ENCODE data around the gene SLC2A11. TPM values are rescaled to one million over a fixed set of nuclear protein-coding genes. Genes with fewer than 3 reads are reported as not detected.
A peak's percentile ranks its signal among the peaks of the same experiment; 100 is the strongest.

Gene SLC2A11
- polyA plus RNA-seq (2013): 13.0 and 13.3 TPM in 2 replicates

DNA sequence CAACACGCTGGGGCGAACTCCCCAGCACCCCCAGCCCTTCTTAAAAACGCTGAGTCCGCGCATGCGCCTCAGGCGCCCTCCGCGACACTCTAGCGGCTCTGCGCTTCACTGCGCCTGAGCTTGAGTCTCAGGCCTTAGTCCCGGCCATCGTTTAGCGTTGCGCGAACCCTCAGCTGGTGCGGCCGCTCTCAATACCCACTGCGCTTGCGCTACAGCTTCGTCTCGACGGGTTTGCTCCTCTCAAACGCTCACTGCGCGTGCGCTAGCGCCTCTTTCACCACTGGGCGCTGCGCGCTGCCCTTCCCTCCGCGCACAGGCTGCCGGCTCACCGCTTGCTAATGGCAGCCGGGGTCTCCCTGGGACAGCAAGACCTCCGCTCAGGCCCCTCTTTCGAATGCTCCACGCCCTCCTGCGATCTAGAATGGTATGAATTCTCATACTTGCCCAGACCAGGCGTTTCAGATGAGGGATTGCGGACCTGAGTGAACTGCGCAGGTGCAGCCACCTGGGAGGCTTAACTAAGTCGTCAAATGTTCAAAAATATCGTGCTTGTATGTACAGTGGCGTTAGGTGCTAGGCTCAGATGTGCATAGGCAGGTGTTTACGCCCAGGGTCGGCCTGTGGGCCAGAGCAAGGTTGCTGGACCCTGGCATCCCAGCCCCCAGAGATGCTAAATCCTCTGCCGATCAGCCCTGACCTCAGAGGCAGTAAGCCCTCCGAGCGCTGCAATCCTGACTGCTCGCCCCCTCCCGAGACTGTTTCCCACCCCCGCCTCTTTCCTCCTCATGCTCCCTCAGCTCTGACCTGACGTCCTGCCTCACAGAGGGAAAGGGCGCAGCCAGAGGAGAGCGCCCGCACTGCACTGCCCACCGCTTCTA is at the start of gene SLC2A11:
Gene SLC2A11, plus strand, starts transcription at position 270 of the 878 bp plus-strand sequence. Its CDS starts 125 bp downstream, at position 395.
- H4K12ac ChIP-seq (ENCODE audit: low read depth, low read length): peak within 1 kb of the TSS; percentile 91
- no peak within 1 kb of the TSS for H3K23ac ChIP-seq (ENCODE audit: low read length)
- H2BK12ac ChIP-seq (ENCODE audit: low read length): peak within 1 kb of the TSS; percentile 16
- H3K9ac ChIP-seq (ENCODE audit: low read length): peak within 1 kb of the TSS; percentile 81
- H3K79me2 ChIP-seq (ENCODE audit: control insufficient read depth, insufficient read depth, low read length, poor library complexity): peaks cover 3% of the 10 kb centered on the region
- H2BK120ac ChIP-seq (ENCODE audit: insufficient read depth, low read length, poor library complexity): peak within 1 kb of the TSS; percentile 61
- H3K27me3 ChIP-seq (ENCODE audit: insufficient read depth, low read length): no peaks in the 10 kb centered on the region
- H3K79me1 ChIP-seq (ENCODE audit: low read length): peaks cover 9% of the 10 kb centered on the region
- H4K91ac ChIP-seq (ENCODE audit: low read depth, low read length): peak within 1 kb of the TSS; percentile 73
- H4K8ac ChIP-seq (ENCODE audit: low read depth, low read length): peak within 1 kb of the TSS; percentile 97
- WGBS (ENCODE audit: extremely low coverage, insufficient coverage, insufficient read length): no CpG with 5 or more reads among the region's 60 CpGs
- peak within 1 kb of the TSS; percentile 68 for H3K4ac ChIP-seq (ENCODE audit: low read depth, low read length)
- no peaks in the 10 kb centered on the region for H3K9me3 ChIP-seq (ENCODE audit: insufficient read depth, low read depth, low read length)
- peak within 1 kb of the TSS; percentile 74 for H3K4me3 ChIP-seq (ENCODE audit: low read depth, low read length)
- peaks cover 0 to 1% of the 10 kb centered on the region in 2 experiments for H3K36me3 ChIP-seq (ENCODE audit: control insufficient read depth in 1 of 2, insufficient read depth in 2 of 2, low read length in 2 of 2)
- H3K27ac ChIP-seq (ENCODE audit: low read depth, low read length): peak within 1 kb of the TSS; percentile 85
- peak within 1 kb of the TSS; percentile 87 for H3K14ac ChIP-seq (ENCODE audit: low read length)
- peak within 1 kb of the TSS; percentile 91 for H2AFZ ChIP-seq (ENCODE audit: insufficient read depth, low read length, poor library complexity)
- peak within 1 kb of the TSS; percentile 67 for H2BK5ac ChIP-seq (ENCODE audit: low read depth, low read length, poor library complexity)
- peak within 1 kb of the TSS; percentile 94 for H3K4me2 ChIP-seq (ENCODE audit: low read length)
- peak within 1 kb of the TSS; percentile 54 for H3K18ac ChIP-seq (ENCODE audit: low read length)
- DNase-seq: peak; percentile 100
- peak within 1 kb of the TSS; percentile 50 for H2AK5ac ChIP-seq (ENCODE audit: low read length)
- peaks cover 0 to 5% of the 10 kb centered on the region in 2 experiments for H3K4me1 ChIP-seq (ENCODE audit: control insufficient read depth in 1 of 2, insufficient read depth in 2 of 2, low read length in 2 of 2)

DNA sequence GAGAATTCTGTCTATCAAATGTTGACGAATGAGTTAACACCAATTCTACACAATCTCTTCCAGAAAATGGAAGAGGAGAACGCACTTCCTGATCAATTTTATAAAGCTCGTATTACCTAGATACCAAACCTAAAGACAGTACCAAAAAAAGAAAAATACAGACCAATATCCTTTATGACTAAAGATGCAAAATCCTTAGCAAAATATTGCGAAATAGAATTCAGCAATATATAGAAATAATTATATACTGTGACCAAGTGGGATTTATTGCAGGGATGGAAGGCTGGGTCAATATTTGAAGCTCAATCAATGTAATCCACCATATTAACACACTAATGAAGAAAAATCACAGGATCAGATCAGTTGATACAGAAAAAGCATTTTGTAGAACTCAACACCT is 45.3 kb upstream of the SLC2A11 start:
- no peak overlapping the region for H2AK5ac ChIP-seq (ENCODE audit: low read length)
- no peak overlapping the region for H2BK120ac ChIP-seq (ENCODE audit: insufficient read depth, low read length, poor library complexity)
- no peak overlapping the region for H3K27ac ChIP-seq (ENCODE audit: low read depth, low read length)
- H3K4me2 ChIP-seq (ENCODE audit: low read length): no peak overlapping the region
- H2AFZ ChIP-seq (ENCODE audit: insufficient read depth, low read length, poor library complexity): no peak overlapping the region
- no peaks in the 10 kb centered on the region for H3K27me3 ChIP-seq (ENCODE audit: insufficient read depth, low read length)
- no peak overlapping the region for H2BK5ac ChIP-seq (ENCODE audit: low read depth, low read length, poor library complexity)
- no peak overlapping the region for H4K12ac ChIP-seq (ENCODE audit: low read depth, low read length)
- H3K36me3 ChIP-seq (ENCODE audit: control insufficient read depth in 1 of 2, insufficient read depth in 2 of 2, low read length in 2 of 2): peaks cover 24 to 25% of the 10 kb centered on the region in 2 experiments
- H4K91ac ChIP-seq (ENCODE audit: low read depth, low read length): no peak overlapping the region
- WGBS (ENCODE audit: extremely low coverage, insufficient coverage, insufficient read length): no CpG with 5 or more reads among the region's 4 CpGs
- no peaks in the 10 kb centered on the region for H3K9me3 ChIP-seq (ENCODE audit: insufficient read depth, low read depth, low read length)
- H3K14ac ChIP-seq (ENCODE audit: low read length): no peak overlapping the region
- H3K9ac ChIP-seq (ENCODE audit: low read length): no peak overlapping the region
- no peak overlapping the region for H3K4me3 ChIP-seq (ENCODE audit: low read depth, low read length)
- H3K4ac ChIP-seq (ENCODE audit: low read depth, low read length): no peak overlapping the region
- H2BK12ac ChIP-seq (ENCODE audit: low read length): no peak overlapping the region
- H4K8ac ChIP-seq (ENCODE audit: low read depth, low read length): no peak overlapping the region
- no peaks in the 10 kb centered on the region for H3K79me2 ChIP-seq (ENCODE audit: control insufficient read depth, insufficient read depth, low read length, poor library complexity)
- DNase-seq: no peak
- no peak overlapping the region for H3K23ac ChIP-seq (ENCODE audit: low read length)
- H3K18ac ChIP-seq (ENCODE audit: low read length): no peak overlapping the region
- peaks cover 5 to 7% of the 10 kb centered on the region in 2 experiments for H3K4me1 ChIP-seq (ENCODE audit: control insufficient read depth in 1 of 2, insufficient read depth in 2 of 2, low read length in 2 of 2)
- no peaks in the 10 kb centered on the region for H3K79me1 ChIP-seq (ENCODE audit: low read length)

- WGBS (ENCODE audit: extremely low coverage, insufficient coverage, insufficient read length): no CpG with 5 or more reads among the region's 10 CpGs
- no peak overlapping the region for H3K23ac ChIP-seq (ENCODE audit: low read length)
- H3K9ac ChIP-seq (ENCODE audit: low read length): no peak overlapping the region
- no peak overlapping the region for H2BK120ac ChIP-seq (ENCODE audit: insufficient read depth, low read length, poor library complexity)
- H4K91ac ChIP-seq (ENCODE audit: low read depth, low read length): no peak overlapping the region
- H3K18ac ChIP-seq (ENCODE audit: low read length): no peak overlapping the region
- H3K4me3 ChIP-seq (ENCODE audit: low read depth, low read length): no peak overlapping the region
- no peaks in the 10 kb centered on the region for H3K79me2 ChIP-seq (ENCODE audit: control insufficient read depth, insufficient read depth, low read length, poor library complexity)
- no peaks in the 10 kb centered on the region for H3K79me1 ChIP-seq (ENCODE audit: low read length)
- H3K27me3 ChIP-seq (ENCODE audit: insufficient read depth, low read length): no peaks in the 10 kb centered on the region
- no peak overlapping the region for H4K12ac ChIP-seq (ENCODE audit: low read depth, low read length)
- no peak overlapping the region for H3K4me2 ChIP-seq (ENCODE audit: low read length)
- no peak overlapping the region for H3K4ac ChIP-seq (ENCODE audit: low read depth, low read length)
- H3K4me1 ChIP-seq (ENCODE audit: control insufficient read depth in 1 of 2, insufficient read depth in 2 of 2, low read length in 2 of 2): peaks cover 5 to 7% of the 10 kb centered on the region in 2 experiments
- no peak overlapping the region for H2AFZ ChIP-seq (ENCODE audit: insufficient read depth, low read length, poor library complexity)
- H2BK5ac ChIP-seq (ENCODE audit: low read depth, low read length, poor library complexity): no peak overlapping the region
- no peak overlapping the region for H3K14ac ChIP-seq (ENCODE audit: low read length)
- H2AK5ac ChIP-seq (ENCODE audit: low read length): no peak overlapping the region
- H2BK12ac ChIP-seq (ENCODE audit: low read length): no peak overlapping the region
- peak; percentile 97 to 99 for DNase-seq
- no peaks in the 10 kb centered on the region for H3K9me3 ChIP-seq (ENCODE audit: insufficient read depth, low read depth, low read length)
- H3K36me3 ChIP-seq (ENCODE audit: control insufficient read depth in 1 of 2, insufficient read depth in 2 of 2, low read length in 2 of 2): peaks cover 34% of the 10 kb centered on the region in 2 experiments
- H3K27ac ChIP-seq (ENCODE audit: low read depth, low read length): no peak overlapping the region
- H4K8ac ChIP-seq (ENCODE audit: low read depth, low read length): no peak overlapping the region
These were observed 42.0 kb upstream of the SLC2A11 start for GRCh38 chr22:23815541-23816155.

DNA sequence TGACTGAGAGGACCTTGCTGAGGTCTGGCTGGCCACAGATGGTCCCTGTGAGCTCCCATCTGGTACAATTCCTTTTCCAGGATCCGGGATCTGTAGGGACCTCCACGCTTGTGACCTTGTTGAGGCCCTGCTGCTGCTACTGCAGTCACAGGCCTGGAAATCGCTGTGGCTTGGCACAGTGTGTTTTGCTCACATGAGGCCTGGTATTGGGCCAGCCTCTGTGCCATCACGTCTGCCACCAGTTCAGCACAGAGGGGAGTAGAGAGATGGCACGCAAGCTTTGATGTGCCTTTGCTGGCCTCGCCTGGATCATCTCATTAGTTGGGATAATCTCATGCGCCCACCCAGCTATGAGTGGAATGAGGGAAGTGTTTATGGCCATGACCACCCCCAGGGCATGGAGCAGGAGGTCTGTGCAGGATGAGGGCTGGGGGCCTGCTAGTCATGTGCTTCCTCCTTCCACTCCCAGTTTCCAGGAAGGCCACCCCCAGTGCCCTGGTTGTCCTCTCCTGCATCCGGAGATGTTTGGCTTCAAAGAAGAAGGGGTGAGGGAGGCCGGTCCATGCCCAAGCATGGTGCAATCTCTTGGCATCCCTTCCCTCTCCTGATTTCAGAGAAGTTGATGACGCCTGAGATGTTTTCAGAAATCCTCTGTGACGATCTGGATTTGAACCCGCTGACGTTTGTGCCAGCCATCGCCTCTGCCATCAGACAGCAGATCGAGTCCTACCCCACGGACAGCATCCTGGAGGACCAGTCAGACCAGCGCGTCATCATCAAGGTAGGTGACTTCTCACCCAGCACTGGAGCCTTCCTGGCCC is 41.3 kb upstream of the SLC2A11 start:
- no peak overlapping the region for H3K14ac ChIP-seq (ENCODE audit: low read length)
- H2AFZ ChIP-seq (ENCODE audit: insufficient read depth, low read length, poor library complexity): no peak overlapping the region
- H3K27me3 ChIP-seq (ENCODE audit: insufficient read depth, low read length): no peaks in the 10 kb centered on the region
- no peak overlapping the region for H3K23ac ChIP-seq (ENCODE audit: low read length)
- H3K79me2 ChIP-seq (ENCODE audit: control insufficient read depth, insufficient read depth, low read length, poor library complexity): no peaks in the 10 kb centered on the region
- no peaks in the 10 kb centered on the region for H3K79me1 ChIP-seq (ENCODE audit: low read length)
- no peak overlapping the region for H3K4ac ChIP-seq (ENCODE audit: low read depth, low read length)
- no CpG with 5 or more reads among the region's 18 CpGs for WGBS (ENCODE audit: extremely low coverage, insufficient coverage, insufficient read length)
- no peak overlapping the region for H3K27ac ChIP-seq (ENCODE audit: low read depth, low read length)
- no peak overlapping the region for H3K4me2 ChIP-seq (ENCODE audit: low read length)
- H4K8ac ChIP-seq (ENCODE audit: low read depth, low read length): no peak overlapping the region
- DNase-seq: peak; percentile 98
- no peak overlapping the region for H4K12ac ChIP-seq (ENCODE audit: low read depth, low read length)
- H3K9me3 ChIP-seq (ENCODE audit: insufficient read depth, low read depth, low read length): no peaks in the 10 kb centered on the region
- no peak overlapping the region for H2BK12ac ChIP-seq (ENCODE audit: low read length)
- H2BK5ac ChIP-seq (ENCODE audit: low read depth, low read length, poor library complexity): no peak overlapping the region
- peaks cover 5 to 7% of the 10 kb centered on the region in 2 experiments for H3K4me1 ChIP-seq (ENCODE audit: control insufficient read depth in 1 of 2, insufficient read depth in 2 of 2, low read length in 2 of 2)
- no peak overlapping the region for H4K91ac ChIP-seq (ENCODE audit: low read depth, low read length)
- H3K18ac ChIP-seq (ENCODE audit: low read length): no peak overlapping the region
- no peak overlapping the region for H2BK120ac ChIP-seq (ENCODE audit: insufficient read depth, low read length, poor library complexity)
- H3K9ac ChIP-seq (ENCODE audit: low read length): no peak overlapping the region
- H2AK5ac ChIP-seq (ENCODE audit: low read length): no peak overlapping the region
- no peak overlapping the region for H3K4me3 ChIP-seq (ENCODE audit: low read depth, low read length)
- H3K36me3 ChIP-seq (ENCODE audit: control insufficient read depth in 1 of 2, insufficient read depth in 2 of 2, low read length in 2 of 2): peaks cover 37 to 41% of the 10 kb centered on the region in 2 experiments
